Naive B cell (primary cell): ENCODE data around the gene CPLX4. TPM values are rescaled to one million over a fixed set of nuclear protein-coding genes. Genes with fewer than 3 reads are reported as not detected.
"Not testable (repeated sequence)": the region's sequence is repeated elsewhere in the genome, so short reads cannot be mapped to it uniquely, and the experiment has no call there.

Source experiments
- ATAC-seq, 2 donors: fragments of 150-1000 bp; cut with Tn5 transposase; 2 replicates each; pipeline ENCODE4 v1.10.0; 2021; ENCODE audit warnings: low read depth in 2 of 2, mild to moderate bottlenecking in 2 of 2, moderate library complexity in 2 of 2
- DNase-seq: peaks from one replicate; pipeline ENCODE4 v3.0.0; 2022
- H3K27ac Mint-ChIP-seq, 6 donors: one replicate each; pipeline ENCODE4 v1.8.0; 2020 to 2022; ENCODE audit warnings: mild to moderate bottlenecking in 6 of 6, mixed read lengths in 6 of 6, moderate library complexity in 5 of 6, inconsistent platforms in 2 of 6
- H3K27me3 Mint-ChIP-seq, 3 donors: one replicate each; pipeline ENCODE4 v1.8.0; 2021 to 2022; ENCODE audit warnings: mixed read lengths in 3 of 3, mild to moderate bottlenecking in 1 of 3
- H3K36me3 Mint-ChIP-seq, 2 donors: one replicate each; pipeline ENCODE4 v1.8.0; 2020 to 2022; ENCODE audit warnings: mixed read lengths in 2 of 2, inconsistent platforms in 1 of 2, mild to moderate bottlenecking in 1 of 2
- H3K4me1 Mint-ChIP-seq, 3 donors: one replicate each; pipeline ENCODE4 v1.8.0; 2020 to 2022; ENCODE audit warnings: mixed read lengths in 3 of 3, inconsistent platforms in 1 of 3, mild to moderate bottlenecking in 1 of 3, moderate library complexity in 1 of 3
- H3K4me3 Mint-ChIP-seq, 8 donors: one replicate each; pipeline ENCODE4 v1.8.0; 2020 to 2022; ENCODE audit warnings: mild to moderate bottlenecking in 8 of 8, mixed read lengths in 8 of 8, moderate library complexity in 8 of 8, inconsistent platforms in 2 of 8
- H3K9me3 Mint-ChIP-seq, 7 donors: one replicate each; pipeline ENCODE4 v1.8.0; 2020 to 2022; ENCODE audit warnings: mixed read lengths in 7 of 7, mild to moderate bottlenecking in 5 of 7, inconsistent platforms in 2 of 7, moderate library complexity in 1 of 7
- polyA plus RNA-seq, 6 donors: library from polyadenylated mRNA; unstranded; fragments of 300-500 nt; fragmentation: Illumina TruSeq; gene quantifications; one replicate each; pipeline ENCODE4 v1.2.3, GENCODE V29; 2021; ENCODE audit warnings: low read depth in 6 of 6

CPLX4 gene
- polyA plus RNA-seq, 6 donors from 2014 or later = not detected

- H3K9me3 Mint-ChIP-seq = peaks cover 0 to 17% (median 6%) of the 10 kb centered on the region in 7 donors
- ATAC-seq (no peak), DNase-seq (no peak)
- peaks cover 20 to 39% (median 22%) of the 10 kb centered on the region in 3 donors for H3K4me1 Mint-ChIP-seq
- peaks cover 67 to 94% (median 70%) of the 10 kb centered on the region in 3 donors for H3K27me3 Mint-ChIP-seq
- peak overlapping the region; percentile 63 to 82 (median 73) for H3K4me3 Mint-ChIP-seq
- H3K36me3 Mint-ChIP-seq = peaks cover 8 to 17% of the 10 kb centered on the region in 2 donors
- peak overlapping the region in 1 of 6 donors; percentile 24 for H3K27ac Mint-ChIP-seq
These were observed 52.5 kb downstream of the CPLX4 start for GRCh38 chr18:59265974-59266369.

- H3K4me1 Mint-ChIP-seq = peaks cover 20 to 39% (median 22%) of the 10 kb centered on the region in 3 donors
- ATAC-seq = peak; percentile 46 to 57
- no peak for DNase-seq
- peaks cover 8 to 17% of the 10 kb centered on the region in 2 donors for H3K36me3 Mint-ChIP-seq
- H3K27me3 Mint-ChIP-seq = peaks cover 66 to 94% (median 67%) of the 10 kb centered on the region in 3 donors
- peaks cover 0 to 17% (median 8%) of the 10 kb centered on the region in 7 donors for H3K9me3 Mint-ChIP-seq
- H3K27ac Mint-ChIP-seq = peak overlapping the region in 1 of 6 donors; percentile 24
- peak overlapping the region; percentile 63 to 84 (median 73) for H3K4me3 Mint-ChIP-seq
These were observed 53.0 kb downstream of the CPLX4 start for GRCh38 chr18:59265246-59265973.

- DNase-seq (no peak), ATAC-seq (no peak)
- Mint-ChIP-seq H3K9me3 (peaks cover 0 to 17% (median 8%) of the 10 kb centered on the region in 7 donors), H3K4me3 (peak overlapping the region; percentile 63 to 84 (median 73)), H3K27me3 (peaks cover 61 to 95% (median 66%) of the 10 kb centered on the region in 3 donors), H3K4me1 (peaks cover 18 to 37% (median 21%) of the 10 kb centered on the region in 3 donors), H3K27ac (no peak overlapping the region), H3K36me3 (peaks cover 8 to 16% of the 10 kb centered on the region in 2 donors)
These were observed 53.7 kb downstream of the CPLX4 start for GRCh38 chr18:59264651-59265245.

GRCh38 chr18:59264121-59264571 is 54.3 kb downstream of the CPLX4 start:
- H3K4me3 Mint-ChIP-seq = peak overlapping the region in 4 of 8 donors; percentile 37 to 55 (median 45)
- H3K27ac Mint-ChIP-seq = no peak overlapping the region

GRCh38 chr18:59263661-59264060 is 54.8 kb downstream of the CPLX4 start:
- peak overlapping the region in 5 of 8 donors; percentile 38 to 70 (median 52) for H3K4me3 Mint-ChIP-seq
- H3K27ac Mint-ChIP-seq = no peak overlapping the region
- peaks cover 0 to 18% (median 8%) of the 10 kb centered on the region in 7 donors for H3K9me3 Mint-ChIP-seq
- peaks cover 54 to 97% (median 66%) of the 10 kb centered on the region in 3 donors for H3K27me3 Mint-ChIP-seq
- DNase-seq = no peak
- peaks cover 13 to 32% (median 13%) of the 10 kb centered on the region in 3 donors for H3K4me1 Mint-ChIP-seq
- no peak for ATAC-seq
- H3K36me3 Mint-ChIP-seq = peaks cover 8 to 15% of the 10 kb centered on the region in 2 donors

More at GRCh38 chr18:59264121-59264571, 54.3 kb downstream of the CPLX4 start:
- DNase-seq = no peak
- Mint-ChIP-seq H3K36me3 (peaks cover 8 to 15% of the 10 kb centered on the region in 2 donors), H3K4me1 (peaks cover 14 to 33% (median 16%) of the 10 kb centered on the region in 3 donors), H3K9me3 (peaks cover 0 to 18% (median 8%) of the 10 kb centered on the region in 7 donors), H3K27me3 (peaks cover 58 to 95% (median 66%) of the 10 kb centered on the region in 3 donors)
- no peak for ATAC-seq

GRCh38 chr18:59262243-59262642 is 56.2 kb downstream of the CPLX4 start:
- Mint-ChIP-seq H3K4me1 (peaks cover 5 to 24% (median 8%) of the 10 kb centered on the region in 3 donors), H3K9me3 (peaks cover 0 to 18% (median 10%) of the 10 kb centered on the region in 7 donors), H3K36me3 (peaks cover 8 to 15% of the 10 kb centered on the region in 2 donors), H3K27me3 (peaks cover 46 to 95% (median 59%) of the 10 kb centered on the region in 3 donors)
- ATAC-seq, DNase-seq, H3K27ac Mint-ChIP-seq, H3K4me3 Mint-ChIP-seq: not testable (repeated sequence)

GRCh38 chr18:59261842-59262241 is 56.6 kb downstream of the CPLX4 start:
- peaks cover 45 to 91% (median 55%) of the 10 kb centered on the region in 3 donors for H3K27me3 Mint-ChIP-seq
- peaks cover 5 to 20% (median 8%) of the 10 kb centered on the region in 3 donors for H3K4me1 Mint-ChIP-seq
- H3K4me3 Mint-ChIP-seq, H3K27ac Mint-ChIP-seq, DNase-seq, ATAC-seq: not testable (repeated sequence)
- peaks cover 0 to 18% (median 11%) of the 10 kb centered on the region in 7 donors for H3K9me3 Mint-ChIP-seq
- peaks cover 8 to 15% of the 10 kb centered on the region in 2 donors for H3K36me3 Mint-ChIP-seq

- not testable (repeated sequence) for ATAC-seq, H3K27ac Mint-ChIP-seq
These were observed 63.0 kb downstream of the CPLX4 start for GRCh38 chr18:59255491-59255890.

GRCh38 chr18:59249199-59249774 is 69.2 kb downstream of the CPLX4 start:
- Mint-ChIP-seq H3K4me3 (peak overlapping the region in 1 of 8 donors; percentile 16), H3K27ac (no peak overlapping the region), H3K36me3 (no peaks in the 10 kb centered on the region), H3K9me3 (peaks cover 0 to 8% (median 0%) of the 10 kb centered on the region in 7 donors), H3K4me1 (no peaks in the 10 kb centered on the region), H3K27me3 (peaks cover 48 to 78% (median 52%) of the 10 kb centered on the region in 3 donors)
- no peak for ATAC-seq
- no peak for DNase-seq

More at GRCh38 chr18:59255491-59255890, 63.0 kb downstream of the CPLX4 start:
- Mint-ChIP-seq H3K27me3 (peaks cover 23 to 60% (median 40%) of the 10 kb centered on the region in 3 donors), H3K9me3 (peaks cover 0 to 16% (median 8%) of the 10 kb centered on the region in 7 donors)
- not testable (repeated sequence) for DNase-seq, H3K36me3 Mint-ChIP-seq, H3K4me3 Mint-ChIP-seq, H3K4me1 Mint-ChIP-seq

GRCh38 chr18:59246796-59247195 is 71.7 kb downstream of the CPLX4 start:
- H3K27me3 Mint-ChIP-seq = peaks cover 39 to 55% (median 54%) of the 10 kb centered on the region in 3 donors
- ATAC-seq = no peak
- H3K36me3 Mint-ChIP-seq = no peaks in the 10 kb centered on the region

More at GRCh38 chr18:59246796-59247195, 71.7 kb downstream of the CPLX4 start:
- H3K9me3 Mint-ChIP-seq = peaks cover 0 to 6% (median 1%) of the 10 kb centered on the region in 7 donors
- H3K4me1 Mint-ChIP-seq = no peaks in the 10 kb centered on the region
- peak overlapping the region in 1 of 6 donors; percentile 41 for H3K27ac Mint-ChIP-seq
- no peak for DNase-seq
- no peak overlapping the region for H3K4me3 Mint-ChIP-seq
